Upper lobe of left lung (tissue), 6 donors: ENCODE data around the gene PAK4. TPM values are rescaled to one million over a fixed set of nuclear protein-coding genes. Genes with fewer than 3 reads are reported as not detected.
A peak's percentile ranks its signal among the peaks of the same experiment; 100 is the strongest.

Source experiments
- ATAC-seq, 2 donors: fragments of 200-7000 bp; cut with Tn5 transposase; one replicate each; pipeline ENCODE4 v1.9.1; 2022; ENCODE audit warnings: mild to moderate bottlenecking in 2 of 2, moderate library complexity in 2 of 2; ENCODE audit not compliant: low FRiP score in 2 of 2
- DNase-seq, 2 donors: peaks; one replicate each; pipeline ENCODE4 v3.0.0-alpha.2; 2019 to 2020
- H3K27ac ChIP-seq, 4 donors: fragments of 200-600 bp; sonication (generic); one replicate each; pipeline ENCODE4 v1.5.1; 2016 to 2019
- H3K27me3 ChIP-seq, 4 donors: fragments of 200-600 bp; sonication (generic); one replicate each; pipeline ENCODE4 v1.5.1; 2017 to 2019
- H3K36me3 ChIP-seq, 4 donors: fragments of 200-600 bp; sonication (generic); one replicate each; pipeline ENCODE4 v1.5.1; 2016 to 2019
- H3K4me1 ChIP-seq, 4 donors: fragments of 200-600 bp; sonication (generic); one replicate each; pipeline ENCODE4 v1.5.1; 2018 to 2019
- H3K4me3 ChIP-seq, 4 donors: fragments of 200-600 bp; sonication (generic); one replicate each; pipeline ENCODE4 v1.5.1; 2017 to 2019; ENCODE audit warnings: mild to moderate bottlenecking in 2 of 4, moderate library complexity in 1 of 4
- H3K9me3 ChIP-seq, 4 donors: fragments of 200-600 bp; sonication (generic); one replicate each; pipeline ENCODE4 v1.5.1; 2018 to 2019
- EP300 ChIP-seq, 4 donors: sonication (generic); formaldehyde crosslinking; IDR thresholded peaks; one replicate each; pipeline ENCODE4 v1.5.1; 2017; ENCODE audit warnings: antibody characterized with exemption in 4 of 4, control low read depth in 2 of 4
- POLR2A ChIP-seq, 4 donors: fragments of 450-650 bp; IDR thresholded peaks; one replicate each; pipeline ENCODE4 v1.5.1; 2016 to 2017; ENCODE audit warnings: antibody characterized with exemption in 4 of 4, mild to moderate bottlenecking in 2 of 4
- POLR2AphosphoS5 ChIP-seq, 2 donors: sonication (generic); formaldehyde crosslinking; IDR thresholded peaks; one replicate each; pipeline ENCODE4 v1.5.1; 2017; ENCODE audit warnings: antibody characterized with exemption in 2 of 2
- WGBS, 2 donors: methylation state at CpG; one replicate each; pipeline ENCODE4 v1.1.5; 2017 to 2018; 5-methylcytosine and 5-hydroxymethylcytosine counted together
- total RNA-seq, 6 donors: library from RNA; depleted of rRNA in 4 of 6; stranded (reverse); fragments of >200 nt in 4 of 6; gene quantifications; one replicate each; pipeline versions ENCODE4 v1.1.0 to v1.2.1, GENCODE V29; 2016 to 2021
- TF ChIP-seq, protein P1 (sequence below), 6 experiments: fragments of 450-650 bp in 4 of 6; fragments of 200-600 bp in 2 of 6; sonication (generic) in 2 of 6; IDR thresholded peaks; one replicate each; pipeline ENCODE4 v1.5.1; 2016 to 2019; ENCODE audit warnings: antibody characterized with exemption in 6 of 6
- donor health status: DM: no; HTN: no; CAD: no; lungs with moderate emphysema.
- donor health status: DM: no; HTN: yes; CAD: no; lungs with severe emphysema.

Gene PAK4
- total RNA-seq, 6 donors from 2014 or later: 23.4 to 88.2 (median 54.4) TPM

DNA sequence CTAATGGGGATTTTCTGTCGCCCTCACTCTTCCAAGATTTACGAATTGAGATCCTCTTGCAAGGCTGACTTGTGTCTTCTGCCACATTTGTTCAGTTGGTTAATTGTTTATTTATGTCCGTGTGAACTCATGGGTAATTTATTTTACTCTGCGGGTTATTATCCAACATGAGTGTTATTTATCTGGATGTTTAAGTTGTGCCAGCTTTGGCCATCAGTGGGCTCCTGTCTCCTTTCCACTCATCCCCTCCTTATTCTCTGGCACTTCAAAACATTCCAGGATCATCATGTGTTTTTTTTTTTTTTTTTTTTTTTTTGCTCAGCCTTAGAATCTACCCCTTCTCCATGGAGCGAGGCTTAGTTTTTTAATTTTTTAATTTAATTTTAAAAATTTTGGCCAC is 22.4 kb upstream of the PAK4 start:
- WGBS, 2 donors: 48 to 58% methylated on average over 5 of the region's 5 CpGs
- Histone ChIP-seq H3K27me3 (peaks cover 0 to 6% (median 2%) of the 10 kb centered on the region in 4 donors), H3K4me3 (no peak overlapping the region), H3K4me1 (no peaks in the 10 kb centered on the region), H3K9me3 (no peaks in the 10 kb centered on the region), H3K27ac (no peak overlapping the region), H3K36me3 (no peaks in the 10 kb centered on the region)
- no peak for DNase-seq
- no peak for ATAC-seq
- TF ChIP-seq POLR2AphosphoS5 (IDR thresholded peaks at IDR 0.05) (no peak), POLR2A (IDR thresholded peaks at IDR 0.05) (no peak), EP300 (IDR thresholded peaks at IDR 0.05) (no peak)
- TF ChIP-seq, protein P1, sequence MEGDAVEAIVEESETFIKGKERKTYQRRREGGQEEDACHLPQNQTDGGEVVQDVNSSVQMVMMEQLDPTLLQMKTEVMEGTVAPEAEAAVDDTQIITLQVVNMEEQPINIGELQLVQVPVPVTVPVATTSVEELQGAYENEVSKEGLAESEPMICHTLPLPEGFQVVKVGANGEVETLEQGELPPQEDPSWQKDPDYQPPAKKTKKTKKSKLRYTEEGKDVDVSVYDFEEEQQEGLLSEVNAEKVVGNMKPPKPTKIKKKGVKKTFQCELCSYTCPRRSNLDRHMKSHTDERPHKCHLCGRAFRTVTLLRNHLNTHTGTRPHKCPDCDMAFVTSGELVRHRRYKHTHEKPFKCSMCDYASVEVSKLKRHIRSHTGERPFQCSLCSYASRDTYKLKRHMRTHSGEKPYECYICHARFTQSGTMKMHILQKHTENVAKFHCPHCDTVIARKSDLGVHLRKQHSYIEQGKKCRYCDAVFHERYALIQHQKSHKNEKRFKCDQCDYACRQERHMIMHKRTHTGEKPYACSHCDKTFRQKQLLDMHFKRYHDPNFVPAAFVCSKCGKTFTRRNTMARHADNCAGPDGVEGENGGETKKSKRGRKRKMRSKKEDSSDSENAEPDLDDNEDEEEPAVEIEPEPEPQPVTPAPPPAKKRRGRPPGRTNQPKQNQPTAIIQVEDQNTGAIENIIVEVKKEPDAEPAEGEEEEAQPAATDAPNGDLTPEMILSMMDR (IDR thresholded peaks at IDR 0.05): no peak

DNA sequence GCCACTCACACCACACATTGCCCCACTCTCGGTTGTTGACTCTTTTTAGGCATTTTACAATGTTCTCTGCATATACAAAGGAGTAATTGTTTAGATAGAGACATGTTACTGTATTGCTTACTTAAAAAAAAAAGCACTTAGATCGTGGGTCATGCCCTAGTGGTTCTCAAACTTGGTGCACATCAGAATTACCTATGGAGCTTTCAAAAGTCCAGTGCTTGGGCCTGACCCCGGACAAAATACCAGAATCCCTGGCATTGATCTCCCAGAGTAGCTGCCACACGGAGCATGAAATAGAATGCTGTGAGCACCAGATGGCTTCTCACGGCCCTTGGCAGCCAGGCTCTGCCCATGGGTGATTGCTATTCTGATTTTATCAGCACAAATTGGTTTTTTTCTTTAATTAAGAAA is 21.4 kb upstream of the PAK4 start:
- no peak for DNase-seq
- 64% methylated on average over 5 of the region's 5 CpGs for WGBS, 2 donors
- TF ChIP-seq EP300 (IDR thresholded peaks at IDR 0.05) (no peak), POLR2AphosphoS5 (IDR thresholded peaks at IDR 0.05) (no peak), POLR2A (IDR thresholded peaks at IDR 0.05) (no peak)
- TF ChIP-seq, protein P1 (IDR thresholded peaks at IDR 0.05): no peak
- Histone ChIP-seq H3K27ac (no peak overlapping the region), H3K27me3 (peaks cover 0 to 1% (median under 1%) of the 10 kb centered on the region in 4 donors), H3K4me1 (no peaks in the 10 kb centered on the region), H3K9me3 (no peaks in the 10 kb centered on the region), H3K4me3 (no peak overlapping the region), H3K36me3 (no peaks in the 10 kb centered on the region)
- ATAC-seq: no peak

DNA sequence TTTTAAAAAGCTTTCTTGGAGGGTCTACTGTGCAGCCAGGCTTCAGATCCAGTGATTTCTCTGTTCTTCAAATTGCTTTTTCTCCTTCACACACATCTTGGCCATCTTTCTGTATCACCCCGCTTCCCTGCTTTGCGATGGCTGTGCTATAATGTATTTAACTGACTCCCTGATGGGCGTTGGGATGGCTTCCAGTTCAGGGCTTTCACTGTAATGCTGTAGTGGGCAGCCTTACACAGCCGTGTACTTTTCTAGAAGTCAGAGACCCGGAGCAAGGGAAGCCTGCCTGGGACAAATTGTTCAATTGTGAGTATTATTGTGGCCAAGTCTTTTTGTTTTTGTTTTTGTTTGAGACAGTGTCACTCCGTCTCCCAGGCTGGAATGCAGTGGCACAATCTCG is 19.4 kb upstream of the PAK4 start:
- H3K27ac ChIP-seq: no peak overlapping the region
- ATAC-seq: no peak
- TF ChIP-seq POLR2A (IDR thresholded peaks at IDR 0.05) (no peak), EP300 (IDR thresholded peaks at IDR 0.05) (no peak), POLR2AphosphoS5 (IDR thresholded peaks at IDR 0.05) (no peak)
- TF ChIP-seq, protein P1 (IDR thresholded peaks at IDR 0.05): no peak

DNA sequence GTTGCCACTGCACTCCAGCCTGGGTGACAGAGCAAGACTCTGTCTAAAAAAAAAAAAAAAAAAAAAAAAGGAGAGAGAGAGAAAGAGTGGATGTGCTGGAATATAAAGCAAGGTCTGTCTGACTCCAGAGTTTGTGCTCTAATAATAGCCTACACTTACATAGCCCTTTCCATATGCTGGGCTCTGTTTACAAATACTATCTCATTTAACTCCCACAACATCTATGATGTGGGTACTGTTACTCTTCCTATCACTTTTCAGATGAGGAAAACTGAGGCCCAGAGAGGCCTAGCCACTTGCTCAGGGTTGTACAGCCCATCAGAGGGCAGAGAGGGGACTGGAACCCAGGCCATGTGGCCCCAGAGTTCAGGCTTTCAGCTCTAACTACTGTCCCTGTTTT is 15.9 kb upstream of the PAK4 start:
- H3K36me3 ChIP-seq: no peaks in the 10 kb centered on the region
- H3K4me3 ChIP-seq: no peak overlapping the region
- no peak overlapping the region for H3K27ac ChIP-seq
- DNase-seq (no peak), ATAC-seq (no peak)
- no peak for TF ChIP-seq EP300 (IDR thresholded peaks at IDR 0.05)
- TF ChIP-seq POLR2A (IDR thresholded peaks at IDR 0.05): no peak
- TF ChIP-seq, protein P1 (IDR thresholded peaks at IDR 0.05): no peak
- TF ChIP-seq POLR2AphosphoS5 (IDR thresholded peaks at IDR 0.05): no peak
- H3K4me1 ChIP-seq: no peaks in the 10 kb centered on the region
- H3K27me3 ChIP-seq: no peaks in the 10 kb centered on the region
- no peaks in the 10 kb centered on the region for H3K9me3 ChIP-seq

More for the DNA sequence above, 19.4 kb upstream of the PAK4 start:
- H3K4me3 ChIP-seq: no peak overlapping the region
- H3K9me3 ChIP-seq: no peaks in the 10 kb centered on the region
- H3K4me1 ChIP-seq: no peaks in the 10 kb centered on the region
- no peaks in the 10 kb centered on the region for H3K36me3 ChIP-seq
- 69 to 72% methylated on average over 5 to 7 of the region's 7 CpGs for WGBS, 2 donors
- DNase-seq: no peak
- no peaks in the 10 kb centered on the region for H3K27me3 ChIP-seq

DNA sequence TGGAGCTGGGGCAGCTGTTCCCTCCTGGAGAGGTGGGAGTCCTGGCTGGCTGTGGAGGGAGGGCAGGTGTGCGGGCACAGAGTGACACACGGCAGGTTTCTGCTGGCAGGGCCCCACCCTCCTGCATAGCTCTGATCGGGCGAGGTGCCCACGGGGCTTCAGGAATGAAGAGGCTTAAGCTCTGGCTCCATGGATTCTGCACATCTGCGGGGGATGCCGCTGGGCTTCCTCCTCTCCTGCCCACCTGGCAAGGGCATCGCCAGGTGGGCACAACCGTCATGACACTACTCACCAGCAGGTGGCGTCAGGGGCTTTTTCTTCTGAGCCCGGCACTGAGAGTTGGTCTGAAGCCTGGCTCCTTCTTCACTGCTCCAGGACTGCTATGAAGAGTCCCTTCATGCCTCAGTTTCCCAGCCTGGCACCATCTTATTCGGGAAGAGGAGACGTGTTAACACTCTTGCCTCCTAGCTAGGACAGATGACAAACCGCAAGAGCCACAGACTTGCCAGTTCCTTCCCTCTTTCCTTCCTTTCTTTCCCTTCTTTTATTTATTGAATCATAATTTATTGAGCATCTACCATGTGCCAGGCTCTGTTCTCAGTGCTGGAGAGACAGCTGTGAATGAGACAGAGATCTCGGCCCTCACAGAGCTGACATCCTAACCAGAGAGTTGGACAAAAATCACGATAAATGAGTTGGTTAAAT is 15.2 kb upstream of the PAK4 start:
- peak; percentile 64 to 70 for ATAC-seq
- H3K36me3 ChIP-seq: no peaks in the 10 kb centered on the region

More for the DNA sequence above, 15.2 kb upstream of the PAK4 start:
- Histone ChIP-seq H3K4me1 (no peaks in the 10 kb centered on the region), H3K27me3 (no peaks in the 10 kb centered on the region), H3K4me3 (no peak overlapping the region), H3K27ac (no peak overlapping the region), H3K9me3 (no peaks in the 10 kb centered on the region)
- 16 to 22% methylated on average over 6 to 16 of the region's 16 CpGs for WGBS, 2 donors
- TF ChIP-seq POLR2A (IDR thresholded peaks at IDR 0.05) (no peak), POLR2AphosphoS5 (IDR thresholded peaks at IDR 0.05) (no peak), EP300 (IDR thresholded peaks at IDR 0.05) (no peak)
- TF ChIP-seq, protein P1 (IDR thresholded peaks at IDR 0.05): peak; percentile 68 to 88 (median 79)
- peak in 1 of 2 donors; percentile 66 for DNase-seq
